ENCODE data around the gene PPP6R3. TPM values are rescaled to one million over a fixed set of nuclear protein-coding genes. Genes with fewer than 3 reads are reported as not detected.

Gene PPP6R3
- total and polyA plus RNA-seq, 2 of the 8 experiments (the other 6 are each of a cell fraction or from before 2014, with no cell fraction given): 44.6 to 150 TPM

DNA sequence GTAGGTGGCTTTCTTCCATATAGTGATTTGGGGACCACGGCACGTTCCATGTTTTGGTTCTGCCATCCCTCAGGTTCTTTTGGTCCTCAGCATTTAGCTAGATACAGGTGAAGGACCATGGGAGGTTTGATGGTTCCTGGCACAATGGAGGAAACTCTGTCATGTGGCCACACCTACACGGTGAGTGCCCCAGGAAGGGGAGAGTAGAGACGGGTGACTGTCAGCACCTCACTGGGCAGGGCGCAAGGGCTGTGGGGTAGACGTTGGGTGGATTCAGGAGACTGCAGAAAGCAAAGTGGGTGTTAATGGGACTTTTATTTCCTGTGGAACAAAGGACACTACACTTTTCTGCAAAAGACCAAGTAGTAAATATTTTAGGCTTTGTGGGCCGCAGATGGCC, 73.4 kb downstream of the PPP6R3 start (continued):
- TF ChIP-seq ZNF274 (IDR thresholded peaks at IDR 0.05; ENCODE audit: borderline replicate concordance, extremely low read depth, low read length): no peak
- TF ChIP-seq CHD1 (IDR thresholded peaks at IDR 0.05; ENCODE audit: low read depth, low read length): no peak
- TF ChIP-seq, protein P1, sequence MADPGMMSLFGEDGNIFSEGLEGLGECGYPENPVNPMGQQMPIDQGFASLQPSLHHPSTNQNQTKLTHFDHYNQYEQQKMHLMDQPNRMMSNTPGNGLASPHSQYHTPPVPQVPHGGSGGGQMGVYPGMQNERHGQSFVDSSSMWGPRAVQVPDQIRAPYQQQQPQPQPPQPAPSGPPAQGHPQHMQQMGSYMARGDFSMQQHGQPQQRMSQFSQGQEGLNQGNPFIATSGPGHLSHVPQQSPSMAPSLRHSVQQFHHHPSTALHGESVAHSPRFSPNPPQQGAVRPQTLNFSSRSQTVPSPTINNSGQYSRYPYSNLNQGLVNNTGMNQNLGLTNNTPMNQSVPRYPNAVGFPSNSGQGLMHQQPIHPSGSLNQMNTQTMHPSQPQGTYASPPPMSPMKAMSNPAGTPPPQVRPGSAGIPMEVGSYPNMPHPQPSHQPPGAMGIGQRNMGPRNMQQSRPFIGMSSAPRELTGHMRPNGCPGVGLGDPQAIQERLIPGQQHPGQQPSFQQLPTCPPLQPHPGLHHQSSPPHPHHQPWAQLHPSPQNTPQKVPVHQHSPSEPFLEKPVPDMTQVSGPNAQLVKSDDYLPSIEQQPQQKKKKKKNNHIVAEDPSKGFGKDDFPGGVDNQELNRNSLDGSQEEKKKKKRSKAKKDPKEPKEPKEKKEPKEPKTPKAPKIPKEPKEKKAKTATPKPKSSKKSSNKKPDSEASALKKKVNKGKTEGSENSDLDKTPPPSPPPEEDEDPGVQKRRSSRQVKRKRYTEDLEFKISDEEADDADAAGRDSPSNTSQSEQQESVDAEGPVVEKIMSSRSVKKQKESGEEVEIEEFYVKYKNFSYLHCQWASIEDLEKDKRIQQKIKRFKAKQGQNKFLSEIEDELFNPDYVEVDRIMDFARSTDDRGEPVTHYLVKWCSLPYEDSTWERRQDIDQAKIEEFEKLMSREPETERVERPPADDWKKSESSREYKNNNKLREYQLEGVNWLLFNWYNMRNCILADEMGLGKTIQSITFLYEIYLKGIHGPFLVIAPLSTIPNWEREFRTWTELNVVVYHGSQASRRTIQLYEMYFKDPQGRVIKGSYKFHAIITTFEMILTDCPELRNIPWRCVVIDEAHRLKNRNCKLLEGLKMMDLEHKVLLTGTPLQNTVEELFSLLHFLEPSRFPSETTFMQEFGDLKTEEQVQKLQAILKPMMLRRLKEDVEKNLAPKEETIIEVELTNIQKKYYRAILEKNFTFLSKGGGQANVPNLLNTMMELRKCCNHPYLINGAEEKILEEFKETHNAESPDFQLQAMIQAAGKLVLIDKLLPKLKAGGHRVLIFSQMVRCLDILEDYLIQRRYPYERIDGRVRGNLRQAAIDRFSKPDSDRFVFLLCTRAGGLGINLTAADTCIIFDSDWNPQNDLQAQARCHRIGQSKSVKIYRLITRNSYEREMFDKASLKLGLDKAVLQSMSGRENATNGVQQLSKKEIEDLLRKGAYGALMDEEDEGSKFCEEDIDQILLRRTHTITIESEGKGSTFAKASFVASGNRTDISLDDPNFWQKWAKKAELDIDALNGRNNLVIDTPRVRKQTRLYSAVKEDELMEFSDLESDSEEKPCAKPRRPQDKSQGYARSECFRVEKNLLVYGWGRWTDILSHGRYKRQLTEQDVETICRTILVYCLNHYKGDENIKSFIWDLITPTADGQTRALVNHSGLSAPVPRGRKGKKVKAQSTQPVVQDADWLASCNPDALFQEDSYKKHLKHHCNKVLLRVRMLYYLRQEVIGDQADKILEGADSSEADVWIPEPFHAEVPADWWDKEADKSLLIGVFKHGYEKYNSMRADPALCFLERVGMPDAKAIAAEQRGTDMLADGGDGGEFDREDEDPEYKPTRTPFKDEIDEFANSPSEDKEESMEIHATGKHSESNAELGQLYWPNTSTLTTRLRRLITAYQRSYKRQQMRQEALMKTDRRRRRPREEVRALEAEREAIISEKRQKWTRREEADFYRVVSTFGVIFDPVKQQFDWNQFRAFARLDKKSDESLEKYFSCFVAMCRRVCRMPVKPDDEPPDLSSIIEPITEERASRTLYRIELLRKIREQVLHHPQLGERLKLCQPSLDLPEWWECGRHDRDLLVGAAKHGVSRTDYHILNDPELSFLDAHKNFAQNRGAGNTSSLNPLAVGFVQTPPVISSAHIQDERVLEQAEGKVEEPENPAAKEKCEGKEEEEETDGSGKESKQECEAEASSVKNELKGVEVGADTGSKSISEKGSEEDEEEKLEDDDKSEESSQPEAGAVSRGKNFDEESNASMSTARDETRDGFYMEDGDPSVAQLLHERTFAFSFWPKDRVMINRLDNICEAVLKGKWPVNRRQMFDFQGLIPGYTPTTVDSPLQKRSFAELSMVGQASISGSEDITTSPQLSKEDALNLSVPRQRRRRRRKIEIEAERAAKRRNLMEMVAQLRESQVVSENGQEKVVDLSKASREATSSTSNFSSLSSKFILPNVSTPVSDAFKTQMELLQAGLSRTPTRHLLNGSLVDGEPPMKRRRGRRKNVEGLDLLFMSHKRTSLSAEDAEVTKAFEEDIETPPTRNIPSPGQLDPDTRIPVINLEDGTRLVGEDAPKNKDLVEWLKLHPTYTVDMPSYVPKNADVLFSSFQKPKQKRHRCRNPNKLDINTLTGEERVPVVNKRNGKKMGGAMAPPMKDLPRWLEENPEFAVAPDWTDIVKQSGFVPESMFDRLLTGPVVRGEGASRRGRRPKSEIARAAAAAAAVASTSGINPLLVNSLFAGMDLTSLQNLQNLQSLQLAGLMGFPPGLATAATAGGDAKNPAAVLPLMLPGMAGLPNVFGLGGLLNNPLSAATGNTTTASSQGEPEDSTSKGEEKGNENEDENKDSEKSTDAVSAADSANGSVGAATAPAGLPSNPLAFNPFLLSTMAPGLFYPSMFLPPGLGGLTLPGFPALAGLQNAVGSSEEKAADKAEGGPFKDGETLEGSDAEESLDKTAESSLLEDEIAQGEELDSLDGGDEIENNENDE (IDR thresholded peaks at IDR 0.05; ENCODE audit: insufficient replicate concordance, low read length): no peak
- TF ChIP-seq JUN (IDR thresholded peaks at IDR 0.05; ENCODE audit: low read depth, low read length): no peak
- no peak for TF ChIP-seq BCL11A (IDR thresholded peaks at IDR 0.05; ENCODE audit: low read depth in 2 of 2, low read length in 2 of 2)
- TF ChIP-seq RFX5 (IDR thresholded peaks at IDR 0.05; ENCODE audit: borderline replicate concordance, low read depth, low read length): no peak
